ENCODE results near the gene NOL4L.

Gene NOL4L

GRCh38 chr20:32432277-32432676 is 152.9 kb downstream of the NOL4L start:
- H3F3A ChIP-seq (ENCODE audit: insufficient read depth) = no peaks in the 10 kb centered on the region
- no peak overlapping the region for H3K4me2 ChIP-seq (ENCODE audit: low read depth, low read length, poor library complexity, severe bottlenecking)
- no peaks in the 10 kb centered on the region for H3K9me3 ChIP-seq (ENCODE audit: insufficient read depth, low read length)
- H3K36me3 ChIP-seq (ENCODE audit: low read length) = peaks cover 20% of the 10 kb centered on the region; the same call in 1 of the 2 replicates
- no peaks in the 10 kb centered on the region for H3K9me2 ChIP-seq (replicated peaks; ENCODE audit: insufficient read depth, low read length)
- no peak for TF ChIP-seq EZH2phosphoT487 (conservative IDR thresholded peaks at IDR 0.05; ENCODE audit: low read length)
- TF ChIP-seq CTCF (IDR thresholded peaks at IDR 0.05; ENCODE audit: insufficient read depth, low read length, poor library complexity, severe bottlenecking) = no peak
- H3K27me3 ChIP-seq (ENCODE audit: low read length) = no peaks in the 10 kb centered on the region
- no peaks in the 10 kb centered on the region for H4K20me1 ChIP-seq (ENCODE audit: low read depth, low read length)
- H3K4me3 ChIP-seq (ENCODE audit: insufficient read depth, low read length, poor library complexity, severe bottlenecking) = no peak overlapping the region
- H2AFZ ChIP-seq (ENCODE audit: low read depth, low read length, severe bottlenecking) = no peak overlapping the region
- no peak overlapping the region for H3K9ac ChIP-seq (ENCODE audit: low read length)
- H3K79me2 ChIP-seq (ENCODE audit: insufficient read depth, low read length) = no peaks in the 10 kb centered on the region
- H3K27ac ChIP-seq (ENCODE audit: low read depth, low read length) = no peak overlapping the region

GRCh38 chr20:32431457-32431856 is 153.7 kb downstream of the NOL4L start:
- no peaks in the 10 kb centered on the region for H3K79me2 ChIP-seq (ENCODE audit: insufficient read depth, low read length)
- peaks cover 20% of the 10 kb centered on the region; the same call in 1 of the 2 replicates for H3K36me3 ChIP-seq (ENCODE audit: low read length)
- H3F3A ChIP-seq (ENCODE audit: insufficient read depth) = no peaks in the 10 kb centered on the region
- H3K27me3 ChIP-seq (ENCODE audit: low read length) = no peaks in the 10 kb centered on the region
- no peak overlapping the region for H3K4me2 ChIP-seq (ENCODE audit: low read depth, low read length, poor library complexity, severe bottlenecking)
- H3K9me3 ChIP-seq (ENCODE audit: insufficient read depth, low read length) = no peaks in the 10 kb centered on the region
- H2AFZ ChIP-seq (ENCODE audit: low read depth, low read length, severe bottlenecking) = no peak overlapping the region
- no peaks in the 10 kb centered on the region for H3K9me2 ChIP-seq (replicated peaks; ENCODE audit: insufficient read depth, low read length)
- TF ChIP-seq CTCF (IDR thresholded peaks at IDR 0.05; ENCODE audit: insufficient read depth, low read length, poor library complexity, severe bottlenecking) (no peak), EZH2phosphoT487 (conservative IDR thresholded peaks at IDR 0.05; ENCODE audit: low read length) (no peak)
- no peak overlapping the region for H3K27ac ChIP-seq (ENCODE audit: low read depth, low read length)
- H4K20me1 ChIP-seq (ENCODE audit: low read depth, low read length) = no peaks in the 10 kb centered on the region
- no peak overlapping the region for H3K4me3 ChIP-seq (ENCODE audit: insufficient read depth, low read length, poor library complexity, severe bottlenecking)
- no peak overlapping the region for H3K9ac ChIP-seq (ENCODE audit: low read length)

GRCh38 chr20:32429745-32430360 is 155.3 kb downstream of the NOL4L start:
- Histone ChIP-seq H3K9me3 (ENCODE audit: insufficient read depth, low read length) (no peaks in the 10 kb centered on the region), H3F3A (ENCODE audit: insufficient read depth) (no peaks in the 10 kb centered on the region), H3K36me3 (ENCODE audit: low read length) (peaks cover 20% of the 10 kb centered on the region; the same call in 1 of the 2 replicates), H3K9me2 (replicated peaks; ENCODE audit: insufficient read depth, low read length) (no peaks in the 10 kb centered on the region), H3K9ac (ENCODE audit: low read length) (no peak overlapping the region), H3K27ac (ENCODE audit: low read depth, low read length) (no peak overlapping the region), H4K20me1 (ENCODE audit: low read depth, low read length) (no peaks in the 10 kb centered on the region; the same call in 1 of the 2 replicates), H3K4me3 (ENCODE audit: insufficient read depth, low read length, poor library complexity, severe bottlenecking) (no peak overlapping the region), H3K4me2 (ENCODE audit: low read depth, low read length, poor library complexity, severe bottlenecking) (no peak overlapping the region), H2AFZ (ENCODE audit: low read depth, low read length, severe bottlenecking) (no peak overlapping the region), H3K79me2 (ENCODE audit: insufficient read depth, low read length) (no peaks in the 10 kb centered on the region; the same call in 1 of the 2 replicates), H3K27me3 (ENCODE audit: low read length) (no peaks in the 10 kb centered on the region)
- TF ChIP-seq EZH2phosphoT487 (conservative IDR thresholded peaks at IDR 0.05; ENCODE audit: low read length) = no peak
- TF ChIP-seq CTCF (IDR thresholded peaks at IDR 0.05; ENCODE audit: insufficient read depth, low read length, poor library complexity, severe bottlenecking) = no peak
